Measurements from ENCODE around the gene MRPL38. TPM values are rescaled to one million over a fixed set of nuclear protein-coding genes. Genes with fewer than 3 reads are reported as not detected.

The MRPL38 gene
- polyA plus RNA-seq, 12 donors = 44.7 to 117 (median 54.7) TPM; not detected in 1

DNA sequence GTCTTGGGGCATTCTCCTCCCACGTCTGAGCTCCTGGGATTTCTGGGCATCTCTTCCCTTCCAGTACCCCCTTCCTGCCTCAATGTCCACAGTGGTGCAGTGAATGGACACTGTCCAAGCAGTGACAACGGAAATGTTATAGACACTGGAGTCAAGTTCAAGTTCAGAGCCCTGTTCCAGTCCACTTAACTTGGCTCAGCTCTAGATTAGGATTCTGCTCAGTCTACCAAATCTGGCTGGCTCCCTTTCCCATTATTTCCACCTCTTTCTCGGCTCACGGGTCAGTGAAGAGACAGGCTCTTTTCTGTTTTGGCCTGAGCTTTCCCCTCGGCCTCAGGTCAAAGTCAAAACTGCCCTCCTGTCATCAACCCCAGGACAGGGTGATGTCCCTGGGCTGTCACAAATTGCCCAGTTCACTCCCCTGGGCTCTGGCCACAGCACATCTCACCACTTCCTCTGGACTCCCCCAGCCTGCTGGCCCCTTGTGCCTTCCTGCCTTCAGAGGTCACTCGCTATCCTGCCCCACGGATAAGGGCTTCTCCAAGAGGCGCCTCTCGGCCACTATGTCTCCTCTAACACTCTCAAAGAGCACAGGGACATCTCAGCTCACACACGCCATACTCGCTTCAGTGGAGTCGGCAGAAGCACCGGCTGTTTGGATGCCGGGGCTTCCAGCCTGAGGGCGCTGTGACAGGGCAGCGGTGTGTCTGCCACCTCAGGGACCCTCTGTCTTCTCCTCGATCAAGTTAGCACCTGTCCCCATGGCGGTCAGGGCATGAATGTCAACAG, 17.7 kb upstream of the MRPL38 start:
- DNase-seq = no peak

GRCh38 chr17:75921596-75921995, 16.9 kb upstream of the MRPL38 start:
- DNase-seq = no peak

DNA sequence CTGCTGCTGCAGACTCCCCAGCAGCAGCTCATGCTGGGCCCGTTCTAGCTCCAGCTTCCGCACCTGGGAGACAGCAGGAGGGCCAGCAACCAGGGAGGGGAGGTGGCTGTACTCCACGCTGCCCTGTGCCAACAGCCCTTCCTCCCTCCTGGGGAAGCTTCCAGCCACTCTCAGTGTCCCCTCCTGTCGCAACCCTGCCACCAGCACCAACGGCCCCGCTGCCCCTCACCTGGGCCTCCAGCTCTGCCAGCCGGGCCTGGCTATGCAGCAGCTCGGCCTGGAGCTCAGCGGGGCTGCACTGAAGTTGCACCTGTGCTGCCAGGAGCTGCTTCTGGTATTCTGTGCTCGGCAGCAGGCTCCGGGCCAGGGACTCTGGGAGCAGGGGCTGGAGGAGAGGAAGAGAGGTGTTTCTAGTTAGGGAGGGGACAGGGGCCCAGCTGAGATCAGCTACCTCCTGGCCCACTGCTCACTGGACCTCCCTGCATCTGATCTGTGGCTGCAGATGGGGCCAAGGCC, 15.4 kb upstream of the MRPL38 start:
- DNase-seq = no peak

DNA sequence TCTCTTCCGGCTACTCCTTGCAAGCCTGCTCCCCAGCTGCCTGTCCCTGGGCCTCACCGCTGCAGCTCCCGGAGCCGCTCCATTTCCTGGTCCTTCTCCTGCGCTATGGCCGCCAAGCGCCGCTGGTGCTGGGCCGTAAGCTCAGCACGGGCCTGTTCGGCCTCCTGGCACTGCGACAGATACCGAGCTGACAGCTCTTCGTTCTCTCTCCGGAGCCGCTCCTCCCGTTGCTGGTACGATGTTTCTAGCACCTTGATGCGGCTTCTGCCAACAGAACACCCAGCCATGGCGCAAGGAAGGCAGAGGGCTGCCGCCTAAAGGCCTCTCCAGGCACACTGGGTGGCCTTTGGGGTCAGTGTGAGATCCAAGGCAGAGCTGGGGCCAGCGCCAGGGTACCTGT, 14.9 kb upstream of the MRPL38 start:
- DNase-seq = no peak

GRCh38 chr17:75917917-75918445, 13.3 kb upstream of the MRPL38 start:
- DNase-seq = no peak

DNA sequence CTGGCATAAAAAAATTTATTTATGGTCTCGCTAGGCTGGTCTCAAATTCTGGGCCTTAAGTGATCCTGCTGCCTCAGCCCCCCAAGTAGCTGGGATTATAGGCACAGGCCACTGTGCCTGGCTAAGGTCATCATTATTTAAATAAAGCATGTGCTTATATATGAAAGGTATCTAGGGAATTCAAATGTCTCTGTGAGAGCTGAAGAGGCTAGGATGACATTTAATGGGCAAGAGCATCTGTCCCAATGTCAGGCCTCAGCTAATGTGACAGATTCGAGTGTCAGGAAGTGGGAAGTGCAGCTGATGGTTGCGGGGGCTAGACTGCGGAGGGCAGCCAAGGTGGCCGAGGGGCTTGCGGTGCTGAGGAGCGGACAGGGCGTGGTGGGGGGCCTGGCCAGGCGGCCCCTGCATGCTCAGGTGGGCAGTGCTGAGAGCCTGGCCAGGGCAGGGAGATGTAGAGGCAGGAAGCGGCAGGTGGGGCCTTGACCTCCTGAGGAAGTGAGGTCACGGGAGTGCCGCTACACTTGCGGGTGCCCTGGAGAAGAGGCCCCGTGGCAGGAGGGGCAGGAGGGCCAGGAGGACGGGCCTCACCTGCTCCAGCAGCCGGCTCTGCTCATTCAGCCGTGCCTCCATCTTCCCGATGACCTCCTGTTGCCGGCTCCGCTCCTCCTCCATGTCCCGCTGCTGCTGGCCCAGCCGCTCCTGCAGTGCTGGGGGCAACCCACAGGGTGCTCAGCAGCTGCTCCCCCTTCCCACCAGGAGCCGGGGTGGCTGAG, 12.6 kb upstream of the MRPL38 start:
- DNase-seq = no peak

DNA sequence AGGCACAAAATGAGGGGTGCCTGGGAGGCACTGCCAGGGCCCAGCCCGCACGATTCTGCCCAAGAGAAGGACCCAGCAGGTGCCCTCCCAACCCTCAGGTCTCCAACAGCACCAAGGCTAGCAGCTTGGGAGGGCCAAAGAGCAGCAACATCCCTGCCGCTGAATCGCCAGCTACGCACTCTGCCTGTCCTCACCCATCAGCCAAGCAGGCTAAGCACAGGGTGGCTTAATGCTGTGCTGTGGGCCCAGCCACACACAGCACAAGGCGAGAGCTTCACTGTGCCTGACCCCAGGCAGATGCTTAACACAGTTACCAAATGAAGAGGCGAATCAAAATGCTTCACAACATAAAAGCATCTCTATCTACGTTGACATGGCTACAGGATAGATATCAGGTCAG, 10.6 kb upstream of the MRPL38 start:
- DNase-seq = no peak

GRCh38 chr17:75914643-75915267, 10.1 kb upstream of the MRPL38 start:
- DNase-seq = no peak

GRCh38 chr17:75913537-75914210, 9.0 kb upstream of the MRPL38 start:
- DNase-seq = no peak

DNA sequence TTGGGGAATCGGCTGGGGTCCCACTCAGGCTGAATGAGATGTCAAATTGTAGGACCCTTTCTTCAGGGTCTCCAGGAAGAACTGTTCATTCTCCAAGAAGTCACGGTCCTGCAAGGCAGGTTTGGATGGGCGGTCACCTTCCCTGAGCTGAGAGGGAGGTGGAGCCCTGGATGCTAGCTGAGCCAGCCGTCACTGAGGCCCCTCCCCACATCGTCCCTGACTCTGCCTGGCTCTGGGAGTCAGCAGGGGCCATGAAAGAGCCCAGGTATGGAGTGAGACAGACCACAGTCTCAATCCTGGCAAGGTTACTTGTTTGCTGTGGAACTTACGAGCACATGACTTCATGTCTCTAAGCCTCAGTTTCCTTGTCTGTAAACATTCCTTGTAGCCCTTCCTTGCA, 6.0 kb upstream of the MRPL38 start:
- no peak for DNase-seq

GRCh38 chr17:75909812-75910274, 5.2 kb upstream of the MRPL38 start:
- no peak for DNase-seq

GRCh38 chr17:75909051-75909811, 4.5 kb upstream of the MRPL38 start:
- no peak for DNase-seq

GRCh38 chr17:75908201-75908600, 3.5 kb upstream of the MRPL38 start:
- no peak for DNase-seq

DNA sequence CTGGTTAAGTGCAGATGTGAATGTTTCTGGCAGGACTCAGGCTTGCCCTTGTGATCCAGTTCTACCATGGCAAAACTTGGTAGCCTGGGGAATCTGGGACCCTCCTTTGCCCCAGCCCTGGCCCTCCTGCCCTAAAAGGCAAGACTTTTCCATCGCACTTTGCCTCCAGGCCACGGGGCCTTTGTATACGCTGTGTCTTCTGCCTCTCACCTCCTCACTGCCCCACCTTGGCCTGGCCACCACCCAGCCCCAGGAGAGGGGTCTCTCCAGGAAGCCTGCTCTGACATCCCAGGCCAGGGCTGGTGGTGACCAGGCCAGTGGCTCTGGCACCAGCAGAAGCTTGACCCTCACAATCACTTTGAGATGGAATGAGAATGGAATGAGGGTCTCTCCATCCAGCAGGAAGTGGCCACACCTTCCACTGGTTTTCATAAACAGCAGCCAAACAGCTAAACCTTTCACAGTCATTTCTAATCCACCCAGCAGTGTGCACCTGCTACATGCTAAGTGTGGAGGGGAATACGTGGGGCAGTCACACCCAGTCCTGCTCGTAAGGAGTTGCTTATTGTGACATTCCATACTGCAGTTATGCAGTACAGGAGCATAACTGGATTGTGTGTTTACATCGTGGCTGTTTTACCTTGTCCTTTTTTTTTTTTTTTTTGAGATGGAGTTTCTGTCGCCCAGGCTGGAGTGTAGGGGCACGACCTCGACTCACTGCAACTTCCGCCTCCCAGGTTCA, 1.6 kb upstream of the MRPL38 start:
- DNase-seq = no peak

DNA sequence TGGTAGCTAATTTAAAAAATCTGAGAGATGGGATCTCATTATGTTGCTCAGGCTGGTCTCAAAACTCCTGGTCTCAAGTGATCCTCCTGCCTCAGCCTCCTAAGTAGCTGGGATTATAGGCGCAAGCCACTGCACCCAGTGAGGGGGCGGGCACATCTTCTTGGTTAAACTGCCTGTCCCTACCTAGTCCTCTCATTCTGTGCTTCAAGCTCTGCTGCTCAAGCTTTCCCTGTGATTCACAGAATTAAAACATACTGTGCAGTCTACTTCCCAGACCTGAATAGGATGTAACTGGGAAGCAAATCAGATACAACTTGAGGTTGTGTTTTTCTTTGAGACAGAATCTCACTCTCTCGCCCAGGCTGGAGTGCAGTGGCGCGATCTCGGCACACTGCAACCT, 2.3 kb downstream of the MRPL38 start:
- no peak for DNase-seq

DNA sequence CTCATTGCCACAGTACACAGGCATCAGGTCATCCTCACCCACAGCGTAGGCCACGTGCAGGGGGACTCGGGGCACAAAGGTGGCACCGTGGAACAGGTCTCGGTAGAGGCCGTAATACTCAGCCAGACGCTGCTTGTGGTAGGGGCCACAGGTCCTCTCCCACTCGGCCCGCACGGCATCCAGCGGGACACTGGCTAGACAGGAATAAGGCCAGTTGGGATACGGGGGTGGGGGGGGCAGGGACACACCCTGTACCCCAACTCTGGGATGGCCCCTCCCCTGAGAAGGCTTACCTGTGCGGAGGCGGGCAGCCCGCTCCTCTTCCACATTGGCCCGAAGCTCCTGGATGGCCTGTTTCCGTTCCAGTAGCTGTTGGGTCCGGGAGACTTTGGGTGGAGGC, 3.0 kb downstream of the MRPL38 start:
- DNase-seq = no peak

- DNase-seq = no peak
Observed at GRCh38 chr17:75900691-75901533, 3.8 kb downstream of the MRPL38 start.

DNA sequence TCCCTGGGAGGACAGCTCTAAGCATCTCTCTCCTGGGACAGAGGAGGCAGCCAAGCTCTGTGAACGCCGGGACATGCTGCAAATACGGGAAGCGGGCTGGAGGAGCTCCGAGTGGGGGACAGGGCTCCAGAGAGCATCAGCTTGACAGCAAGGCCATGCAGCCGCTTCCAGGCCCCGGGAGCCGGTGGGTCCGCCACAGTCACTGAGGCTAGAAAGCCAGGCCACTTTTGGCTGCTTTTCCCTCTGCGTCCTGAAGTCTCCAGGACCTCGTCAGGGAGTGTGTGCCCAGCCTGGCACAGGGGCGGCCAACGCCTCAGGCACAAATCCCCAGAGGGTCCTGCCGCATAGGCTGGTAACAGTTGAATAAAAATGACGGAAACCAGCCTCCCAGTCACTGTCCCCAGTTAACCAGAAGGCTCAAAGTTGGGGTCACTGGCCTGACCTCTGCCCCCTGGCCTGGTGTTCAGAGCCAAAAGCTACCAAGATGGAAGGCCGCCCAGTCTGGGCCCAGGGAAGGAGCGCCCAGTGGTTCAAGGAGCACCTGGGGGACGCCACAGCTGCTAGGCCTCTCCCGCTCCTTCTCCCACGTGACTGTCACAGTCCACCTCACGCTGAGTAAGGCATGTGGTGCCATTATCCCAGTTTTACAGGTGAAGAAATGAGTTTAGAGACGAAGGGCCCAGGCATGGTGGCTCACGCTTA, 4.8 kb downstream of the MRPL38 start:
- DNase-seq = no peak
